H1 (cell line): ENCODE results near the gene ARHGAP42.

Experiments used
- BRCA1 ChIP-seq: IDR thresholded peaks from 2 replicates; pipeline ENCODE4 v1.6.1; 2012; ENCODE audit warnings: low read depth, low read length, improper control_type of control experiment
- CBX5 ChIP-seq: fragments of 300-800, 300-1000 bp; sonication (generic); IDR thresholded peaks from 2 replicates; pipeline ENCODE4 v1.7.1; 2016; ENCODE audit warnings: antibody characterized with exemption, low read length, low read depth
- CHD2 ChIP-seq: IDR thresholded peaks from 2 replicates; pipeline ENCODE4 v1.6.1; 2012; ENCODE audit warnings: low read length, improper control_type of control experiment
- CREB1 ChIP-seq: IDR thresholded peaks from 2 replicates; pipeline ENCODE4 v1.6.1; 2012; ENCODE audit warnings: inconsistent platforms
- EP300 ChIP-seq, 2 experiments: IDR thresholded peaks; 1 replicate in 1 of 2; 2 replicates in 1 of 2; pipeline ENCODE4 v1.6.1; 2011 to 2012; ENCODE audit warnings: low read depth in 2 of 2, low read length in 2 of 2, mild to moderate bottlenecking in 2 of 2, borderline replicate concordance in 1 of 2, inconsistent platforms in 1 of 2, moderate library complexity in 1 of 2
- EZH2 ChIP-seq: fragments of 200-600 bp; sonication (generic); IDR thresholded peaks from 2 replicates; pipeline ENCODE4 v1.7.1; 2012; ENCODE audit warnings: low read depth, mild to moderate bottlenecking, moderate library complexity, low read length, inconsistent platforms; ENCODE audit not compliant: severe bottlenecking
- GABPA ChIP-seq: IDR thresholded peaks from 2 replicates; pipeline ENCODE4 v1.6.1; 2011; ENCODE audit warnings: mild to moderate bottlenecking, low read length, moderate library complexity, borderline replicate concordance; ENCODE audit not compliant: insufficient read depth
- POLR2A ChIP-seq, 2 experiments: IDR thresholded peaks; 1 replicate in 1 of 2; 2 replicates in 1 of 2; pipeline ENCODE4 v1.6.1; 2011; ENCODE audit warnings: low read depth in 2 of 2, low read length in 2 of 2, mild to moderate bottlenecking in 2 of 2; ENCODE audit errors: control extremely low read depth in 1 of 2
- RXRA ChIP-seq: IDR thresholded peaks from 2 replicates; pipeline ENCODE4 v1.6.1; 2011; ENCODE audit warnings: low read depth, mild to moderate bottlenecking, low read length, moderate library complexity; ENCODE audit not compliant: insufficient read depth
- SP2 ChIP-seq: IDR thresholded peaks from 2 replicates; pipeline ENCODE4 v1.6.1; 2012; ENCODE audit warnings: mild to moderate bottlenecking, low read length, inconsistent platforms
- TAF1 ChIP-seq: IDR thresholded peaks from 2 replicates; pipeline ENCODE4 v1.6.1; 2011; ENCODE audit warnings: mild to moderate bottlenecking, low read depth, low read length
- ZNF274 ChIP-seq: IDR thresholded peaks from 2 replicates; pipeline ENCODE4 v1.7.0; 2012; ENCODE audit warnings: low read length, borderline replicate concordance; ENCODE audit errors: extremely low read depth
- TF ChIP-seq, protein P1 (sequence below), 3 experiments: IDR thresholded peaks; 1 replicate in 2 of 3; 2 replicates in 1 of 3; pipeline versions ENCODE4 v1.5.1 to v1.6.1; 2011; ENCODE audit warnings: low read length in 3 of 3, mild to moderate bottlenecking in 3 of 3, inconsistent platforms in 2 of 3, low read depth in 1 of 3, moderate library complexity in 1 of 3; ENCODE audit not compliant: insufficient read depth in 1 of 3; ENCODE audit errors: control extremely low read depth in 1 of 3
- TF ChIP-seq, protein P2 (sequence below): IDR thresholded peaks from 2 replicates; pipeline ENCODE4 v1.6.1; 2011; ENCODE audit warnings: low read length, improper control_type of control experiment

DNA sequence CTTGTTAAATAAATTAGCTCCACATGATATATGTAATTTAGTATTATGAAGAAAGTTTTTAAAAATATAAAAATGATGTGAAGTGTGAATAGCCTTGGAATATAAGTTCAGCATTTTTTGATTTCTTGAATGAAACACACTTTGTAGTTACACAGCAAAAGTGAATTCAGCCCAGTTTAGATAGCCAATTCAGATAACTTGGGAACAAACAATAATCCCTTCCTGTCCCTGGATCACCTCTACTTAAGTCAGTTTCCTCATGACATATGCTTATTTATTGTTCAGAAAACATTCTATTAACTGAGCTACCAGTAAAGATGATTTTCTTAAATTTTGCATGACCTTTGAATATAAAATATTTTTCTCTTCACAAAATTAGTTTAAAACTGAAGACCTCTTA is 335.2 kb downstream of the ARHGAP42 start:
- TF ChIP-seq, protein P1, sequence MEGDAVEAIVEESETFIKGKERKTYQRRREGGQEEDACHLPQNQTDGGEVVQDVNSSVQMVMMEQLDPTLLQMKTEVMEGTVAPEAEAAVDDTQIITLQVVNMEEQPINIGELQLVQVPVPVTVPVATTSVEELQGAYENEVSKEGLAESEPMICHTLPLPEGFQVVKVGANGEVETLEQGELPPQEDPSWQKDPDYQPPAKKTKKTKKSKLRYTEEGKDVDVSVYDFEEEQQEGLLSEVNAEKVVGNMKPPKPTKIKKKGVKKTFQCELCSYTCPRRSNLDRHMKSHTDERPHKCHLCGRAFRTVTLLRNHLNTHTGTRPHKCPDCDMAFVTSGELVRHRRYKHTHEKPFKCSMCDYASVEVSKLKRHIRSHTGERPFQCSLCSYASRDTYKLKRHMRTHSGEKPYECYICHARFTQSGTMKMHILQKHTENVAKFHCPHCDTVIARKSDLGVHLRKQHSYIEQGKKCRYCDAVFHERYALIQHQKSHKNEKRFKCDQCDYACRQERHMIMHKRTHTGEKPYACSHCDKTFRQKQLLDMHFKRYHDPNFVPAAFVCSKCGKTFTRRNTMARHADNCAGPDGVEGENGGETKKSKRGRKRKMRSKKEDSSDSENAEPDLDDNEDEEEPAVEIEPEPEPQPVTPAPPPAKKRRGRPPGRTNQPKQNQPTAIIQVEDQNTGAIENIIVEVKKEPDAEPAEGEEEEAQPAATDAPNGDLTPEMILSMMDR (IDR thresholded peaks at IDR 0.05; ENCODE audit: control extremely low read depth in 1 of 3, insufficient read depth in 1 of 3, low read depth in 1 of 3, low read length in 3 of 3) = no peak
- no peak for TF ChIP-seq POLR2A (IDR thresholded peaks at IDR 0.05; ENCODE audit: control extremely low read depth in 1 of 2, low read depth in 2 of 2, low read length in 2 of 2)
- no peak for TF ChIP-seq SP2
- TF ChIP-seq EP300 (IDR thresholded peaks at IDR 0.05; ENCODE audit: borderline replicate concordance in 1 of 2, low read depth in 2 of 2, low read length in 2 of 2) = no peak
- no peak for TF ChIP-seq EZH2
- TF ChIP-seq, protein P2, sequence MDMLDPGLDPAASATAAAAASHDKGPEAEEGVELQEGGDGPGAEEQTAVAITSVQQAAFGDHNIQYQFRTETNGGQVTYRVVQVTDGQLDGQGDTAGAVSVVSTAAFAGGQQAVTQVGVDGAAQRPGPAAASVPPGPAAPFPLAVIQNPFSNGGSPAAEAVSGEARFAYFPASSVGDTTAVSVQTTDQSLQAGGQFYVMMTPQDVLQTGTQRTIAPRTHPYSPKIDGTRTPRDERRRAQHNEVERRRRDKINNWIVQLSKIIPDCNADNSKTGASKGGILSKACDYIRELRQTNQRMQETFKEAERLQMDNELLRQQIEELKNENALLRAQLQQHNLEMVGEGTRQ = no peak
- TF ChIP-seq ZNF274 = no peak
- TF ChIP-seq TAF1 = no peak
- no peak for TF ChIP-seq CREB1
- no peak for TF ChIP-seq CBX5
- TF ChIP-seq GABPA = no peak
- TF ChIP-seq CHD2 = no peak
- no peak for TF ChIP-seq RXRA
- TF ChIP-seq BRCA1 = no peak
